ENCODE measurements around the gene RASA3. TPM values are rescaled to one million over a fixed set of nuclear protein-coding genes. Genes with fewer than 3 reads are reported as not detected.

RASA3 gene
- total and polyA plus RNA-seq, 12 donors: 6.8 to 16.9 (median 10.3) TPM

GRCh38 chr13:113947311-113948033 lies 185.0 kb downstream of the RASA3 start:
- ATAC-seq: peak in 7 of 8 donors; percentile 23 to 59 (median 52)
- Histone ChIP-seq H3K27me3 (no peaks in the 10 kb centered on the region), H3K27ac (no peak overlapping the region), H3K4me3 (no peak overlapping the region), H3K4me1 (peaks cover 0 to 20% (median 11%) of the 10 kb centered on the region in 9 donors), H3K36me3 (no peaks in the 10 kb centered on the region), H3K9me3 (no peaks in the 10 kb centered on the region)
- TF ChIP-seq, protein P1, sequence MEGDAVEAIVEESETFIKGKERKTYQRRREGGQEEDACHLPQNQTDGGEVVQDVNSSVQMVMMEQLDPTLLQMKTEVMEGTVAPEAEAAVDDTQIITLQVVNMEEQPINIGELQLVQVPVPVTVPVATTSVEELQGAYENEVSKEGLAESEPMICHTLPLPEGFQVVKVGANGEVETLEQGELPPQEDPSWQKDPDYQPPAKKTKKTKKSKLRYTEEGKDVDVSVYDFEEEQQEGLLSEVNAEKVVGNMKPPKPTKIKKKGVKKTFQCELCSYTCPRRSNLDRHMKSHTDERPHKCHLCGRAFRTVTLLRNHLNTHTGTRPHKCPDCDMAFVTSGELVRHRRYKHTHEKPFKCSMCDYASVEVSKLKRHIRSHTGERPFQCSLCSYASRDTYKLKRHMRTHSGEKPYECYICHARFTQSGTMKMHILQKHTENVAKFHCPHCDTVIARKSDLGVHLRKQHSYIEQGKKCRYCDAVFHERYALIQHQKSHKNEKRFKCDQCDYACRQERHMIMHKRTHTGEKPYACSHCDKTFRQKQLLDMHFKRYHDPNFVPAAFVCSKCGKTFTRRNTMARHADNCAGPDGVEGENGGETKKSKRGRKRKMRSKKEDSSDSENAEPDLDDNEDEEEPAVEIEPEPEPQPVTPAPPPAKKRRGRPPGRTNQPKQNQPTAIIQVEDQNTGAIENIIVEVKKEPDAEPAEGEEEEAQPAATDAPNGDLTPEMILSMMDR (IDR thresholded peaks at IDR 0.05): peak; percentile 58 to 82 (median 70)
- DNase-seq: peak in 1 of 2 donors; percentile 48
- intact Hi-C loops (cut with DNase I): loop anchor here in 9 of 10 donors (1.0 to 5.0 kb wide), 4 partner anchors 85 to 131 kb away; partner anchors contain the start of gene GAS6 (in 1 of the 9)
- 71 to 77% methylated on average over 17 of the region's 17 CpGs for WGBS, 2 donors

GRCh38 chr13:113946409-113947181 lies 185.8 kb downstream of the RASA3 start:
- peak in 1 of 2 donors; percentile 2 for DNase-seq
- WGBS, 2 donors: 84 to 92% methylated on average over 26 of the region's 26 CpGs
- TF ChIP-seq, protein P1 (IDR thresholded peaks at IDR 0.05): no peak
- no peaks in the 10 kb centered on the region for H3K36me3 ChIP-seq
- intact Hi-C loops (cut with DNase I): loop anchor here in 7 of 10 donors (1.0 to 5.0 kb wide), 3 partner anchors 84 to 129 kb away; partner anchors contain the start of gene GAS6 (in 1 of the 7)
- H3K27me3 ChIP-seq: peaks cover 0 to under 1% (median 0%) of the 10 kb centered on the region in 7 donors
- peaks cover 0 to 18% (median 10%) of the 10 kb centered on the region in 9 donors for H3K4me1 ChIP-seq
- H3K9me3 ChIP-seq: no peaks in the 10 kb centered on the region
- H3K4me3 ChIP-seq: no peak overlapping the region
- no peak for ATAC-seq
- H3K27ac ChIP-seq: no peak overlapping the region

- Histone ChIP-seq H3K27ac (no peak overlapping the region), H3K27me3 (peaks cover 0 to 3% (median 0%) of the 10 kb centered on the region in 7 donors), H3K4me3 (no peak overlapping the region), H3K4me1 (peaks cover 0 to 12% (median 4%) of the 10 kb centered on the region in 9 donors), H3K9me3 (no peaks in the 10 kb centered on the region), H3K36me3 (no peaks in the 10 kb centered on the region)
- WGBS, 2 donors: 88 to 95% methylated on average over 26 of the region's 26 CpGs
- TF ChIP-seq, protein P1 (IDR thresholded peaks at IDR 0.05): no peak
- ATAC-seq (no peak), DNase-seq (no peak)
- intact Hi-C loops (cut with DNase I): loop anchor here in 6 of 10 donors (5.0 kb wide), 2 partner anchors 84 to 129 kb away; partner anchors contain the start of gene GAS6 (in 1 of the 6)
Measured at GRCh38 chr13:113945857-113946408, 186.5 kb downstream of the RASA3 start.

All from heart right ventricle (tissue), 16 donors.